Thyroid gland (tissue), 4 donors: Measurements from ENCODE around the gene ABI3.

Experiments used
- POLR2A ChIP-seq, 2 donors: fragments of 450-650 bp; IDR thresholded peaks; one replicate each; pipeline ENCODE4 v1.6.1; 2017; ENCODE audit warnings: antibody characterized with exemption in 2 of 2, mild to moderate bottlenecking in 2 of 2, moderate library complexity in 1 of 2
- TF ChIP-seq, protein P1 (sequence below), 6 experiments: fragments of 200-600 bp in 3 of 6; fragments of 450-650 bp in 3 of 6; sonication (generic) in 3 of 6; IDR thresholded peaks; one replicate each; pipeline ENCODE4 v1.5.1; 2016 to 2019; ENCODE audit warnings: antibody characterized with exemption in 6 of 6, mild to moderate bottlenecking in 2 of 6, inconsistent platforms in 1 of 6, moderate library complexity in 1 of 6

- TF ChIP-seq, protein P1, sequence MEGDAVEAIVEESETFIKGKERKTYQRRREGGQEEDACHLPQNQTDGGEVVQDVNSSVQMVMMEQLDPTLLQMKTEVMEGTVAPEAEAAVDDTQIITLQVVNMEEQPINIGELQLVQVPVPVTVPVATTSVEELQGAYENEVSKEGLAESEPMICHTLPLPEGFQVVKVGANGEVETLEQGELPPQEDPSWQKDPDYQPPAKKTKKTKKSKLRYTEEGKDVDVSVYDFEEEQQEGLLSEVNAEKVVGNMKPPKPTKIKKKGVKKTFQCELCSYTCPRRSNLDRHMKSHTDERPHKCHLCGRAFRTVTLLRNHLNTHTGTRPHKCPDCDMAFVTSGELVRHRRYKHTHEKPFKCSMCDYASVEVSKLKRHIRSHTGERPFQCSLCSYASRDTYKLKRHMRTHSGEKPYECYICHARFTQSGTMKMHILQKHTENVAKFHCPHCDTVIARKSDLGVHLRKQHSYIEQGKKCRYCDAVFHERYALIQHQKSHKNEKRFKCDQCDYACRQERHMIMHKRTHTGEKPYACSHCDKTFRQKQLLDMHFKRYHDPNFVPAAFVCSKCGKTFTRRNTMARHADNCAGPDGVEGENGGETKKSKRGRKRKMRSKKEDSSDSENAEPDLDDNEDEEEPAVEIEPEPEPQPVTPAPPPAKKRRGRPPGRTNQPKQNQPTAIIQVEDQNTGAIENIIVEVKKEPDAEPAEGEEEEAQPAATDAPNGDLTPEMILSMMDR (IDR thresholded peaks at IDR 0.05): no peak
- no peak for TF ChIP-seq POLR2A (IDR thresholded peaks at IDR 0.05)
Measured at GRCh38 chr17:49187301-49187700, 23.2 kb upstream of the ABI3 start.
